DMS53 treated with DMSO at 0.1 percent for 48 hours (cell line): ENCODE measurements around the gene ZNF765.
"Not testable (repeated sequence)": the region's sequence is repeated elsewhere in the genome, so short reads cannot be mapped to it uniquely, and the experiment has no call there.

Experiments used
- DNase-seq: peaks from one replicate; lab custom pipeline; 2025; ENCODE audit not compliant: unreplicated experiment; lab: John Stamatoyannopoulos, UW

Gene ZNF765

GRCh38 chr19:53475470-53475869 is 80.5 kb downstream of the ZNF765 start:
- DNase-seq = not testable (repeated sequence)
